Adrenal gland (tissue), 5 donors: Measurements from ENCODE around the gene ADAMTSL1.

Source experiments
- CTCF ChIP-seq, 6 experiments: fragments of 450-650 bp in 4 of 6; fragments of 200-600 bp in 2 of 6; sonication (generic) in 1 of 6; IDR thresholded peaks; 1 replicate in 5 of 6; 2 replicates in 1 of 6; pipeline versions ENCODE4 v1.5.1 to v1.8.0; 2016 to 2021; ENCODE audit warnings: antibody characterized with exemption in 6 of 6, mild to moderate bottlenecking in 2 of 6, moderate library complexity in 1 of 6
- POLR2A ChIP-seq, 2 donors: fragments of 450-650 bp; IDR thresholded peaks; one replicate each; pipeline ENCODE4 v1.6.1; 2017; ENCODE audit warnings: antibody characterized with exemption in 2 of 2, mild to moderate bottlenecking in 2 of 2, moderate library complexity in 1 of 2
- donor health status: DM: no; HTN: no; CAD: no.

GRCh38 chr9:18893491-18893890 lies 419.5 kb downstream of the ADAMTSL1 start:
- no peak for TF ChIP-seq POLR2A (IDR thresholded peaks at IDR 0.05)
- no peak for TF ChIP-seq CTCF (IDR thresholded peaks at IDR 0.05)
